NCI-H524 treated with DMSO at 0.1 percent for 48 hours (cell line): ENCODE measurements around the gene IFITM10.

Experiments used
- DNase-seq: peaks from one replicate; lab custom pipeline; 2025; lab: John Stamatoyannopoulos, UW

IFITM10 gene

GRCh38 chr11:1750481-1750839 is at the start of gene IFITM10:
Gene IFITM10, minus strand, starts transcription at chr11:1750595. Its CDS starts 153 bp downstream, at chr11:1750442.
- DNase-seq: no peak

GRCh38 chr11:1797391-1798125 is 47.2 kb upstream of the IFITM10 start:
- no peak for DNase-seq

GRCh38 chr11:1796413-1797011 is 46.1 kb upstream of the IFITM10 start:
- no peak for DNase-seq

GRCh38 chr11:1793081-1793480 is 42.7 kb upstream of the IFITM10 start:
- no peak for DNase-seq

GRCh38 chr11:1792461-1792860 is 42.1 kb upstream of the IFITM10 start:
- no peak for DNase-seq

GRCh38 chr11:1791912-1792311 is 41.5 kb upstream of the IFITM10 start:
- no peak for DNase-seq

- DNase-seq: no peak
These were observed 36.1 kb upstream of the IFITM10 start for GRCh38 chr11:1786466-1786865.

GRCh38 chr11:1785749-1786413 is 35.5 kb upstream of the IFITM10 start:
- peak; percentile 30 for DNase-seq

- no peak for DNase-seq
These were observed 34.6 kb upstream of the IFITM10 start for GRCh38 chr11:1784761-1785650.

- no peak for DNase-seq
These were observed 33.5 kb upstream of the IFITM10 start for GRCh38 chr11:1783725-1784529.

GRCh38 chr11:1782831-1783724 is 32.7 kb upstream of the IFITM10 start:
- DNase-seq: no peak

- DNase-seq: no peak
These were observed 31.7 kb upstream of the IFITM10 start for GRCh38 chr11:1782031-1782590.

GRCh38 chr11:1781593-1781975 is 31.2 kb upstream of the IFITM10 start:
- no peak for DNase-seq

GRCh38 chr11:1780700-1781592 is 30.6 kb upstream of the IFITM10 start:
- DNase-seq: no peak

- DNase-seq: no peak
These were observed 29.7 kb upstream of the IFITM10 start for GRCh38 chr11:1779806-1780699.

- DNase-seq: no peak
These were observed 28.8 kb upstream of the IFITM10 start for GRCh38 chr11:1779034-1779805.
